Ammon's horn (tissue), 1 donor: Measurements from ENCODE around the gene NUTM2G.
"Not testable (repeated sequence)": the region's sequence is repeated elsewhere in the genome, so short reads cannot be mapped to it uniquely, and the experiment has no call there.

ENCODE experiments used
- DNase-seq: peaks from one replicate; pipeline ENCODE4 v3.0.0-alpha.2; 2016; ENCODE audit warnings: low spot score

The NUTM2G gene

GRCh38 chr9:96928543-96928942, at the start of gene NUTM2G:
TSS of gene NUTM2G (plus strand) at chr9:96928843. CDS start at chr9:96929025, 182 bp downstream.
- DNase-seq = not testable (repeated sequence)

DNA sequence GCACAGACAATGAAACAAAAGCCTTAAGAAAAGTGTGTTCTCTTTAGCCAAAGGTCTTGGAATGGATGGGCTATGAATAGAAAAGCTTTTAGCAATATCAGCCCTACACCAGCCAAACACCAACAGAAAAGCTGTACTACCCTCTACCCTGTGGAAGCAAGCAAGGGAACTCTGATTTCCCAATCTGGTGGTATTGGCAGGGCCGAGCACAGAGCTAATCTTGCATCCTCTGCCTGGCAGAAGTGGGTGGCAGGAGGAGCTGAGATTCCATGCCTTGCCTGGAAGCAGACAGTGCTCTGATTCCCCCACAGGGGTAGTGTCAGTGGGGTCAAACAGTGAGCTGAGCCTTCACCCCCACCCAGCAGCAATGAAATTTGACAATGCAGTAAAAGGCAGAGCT, 44.7 kb upstream of the NUTM2G start:
- no peak for DNase-seq

GRCh38 chr9:96884443-96884842, 44.2 kb upstream of the NUTM2G start:
- no peak for DNase-seq

DNA sequence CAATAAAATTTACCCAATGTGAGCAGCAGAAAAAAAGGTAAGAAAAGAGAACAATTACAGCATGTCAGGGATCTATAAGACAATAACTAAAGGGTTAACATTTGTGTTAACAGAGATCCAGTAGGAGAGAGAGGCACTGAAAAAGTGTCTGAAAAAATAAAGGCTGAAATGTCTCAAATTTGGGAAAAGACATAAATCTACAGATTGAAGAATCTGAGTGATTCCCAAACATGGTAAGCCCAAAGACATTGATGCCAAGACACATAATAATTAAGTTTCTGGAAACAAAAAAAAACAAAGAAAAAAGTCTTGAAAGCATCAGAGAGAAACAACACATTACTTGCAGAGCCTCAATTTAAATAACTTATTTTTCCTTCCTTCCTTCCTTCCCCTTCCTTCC, 43.2 kb upstream of the NUTM2G start:
- DNase-seq = no peak

GRCh38 chr9:96888591-96888990, 40.1 kb upstream of the NUTM2G start:
- DNase-seq = no peak

DNA sequence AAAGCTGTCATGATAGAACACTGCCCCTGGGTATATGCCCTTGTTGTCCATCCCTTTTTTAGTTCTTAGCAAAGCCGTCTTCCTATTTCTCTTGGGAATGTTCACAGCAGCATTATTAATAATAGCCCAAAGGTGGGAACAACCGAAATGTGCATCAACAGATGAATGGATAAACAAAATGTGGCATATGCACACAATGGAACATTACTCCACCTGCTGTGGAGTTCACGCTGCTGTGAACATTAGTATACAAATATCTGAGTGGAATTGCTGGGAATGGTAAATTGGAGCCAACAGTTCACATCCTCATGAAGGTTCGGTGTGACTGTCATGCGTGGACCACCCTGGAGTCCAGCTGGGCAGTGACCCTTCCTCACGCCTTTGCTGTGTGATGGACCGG, 36.5 kb upstream of the NUTM2G start:
- DNase-seq = no peak

DNA sequence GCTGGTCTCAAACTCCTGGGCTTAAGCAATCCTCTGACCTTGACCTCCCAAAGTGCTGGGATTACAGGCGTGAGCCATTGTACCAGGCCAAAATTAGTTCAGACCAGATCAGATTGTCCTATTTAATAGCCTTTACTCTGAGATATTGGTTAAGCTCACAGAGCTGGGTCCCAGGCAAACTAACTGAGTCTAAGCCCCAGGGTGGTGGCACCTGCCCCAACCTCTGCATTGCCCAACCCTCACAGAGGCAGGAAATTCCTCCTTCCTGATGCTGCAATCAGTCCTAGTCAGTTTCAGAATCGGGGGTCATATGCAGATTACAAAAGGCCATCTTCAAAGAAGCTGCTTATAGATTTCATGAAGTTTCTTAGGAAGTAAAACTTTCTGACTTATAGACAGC, 28.6 kb upstream of the NUTM2G start:
- not testable (repeated sequence) for DNase-seq

DNA sequence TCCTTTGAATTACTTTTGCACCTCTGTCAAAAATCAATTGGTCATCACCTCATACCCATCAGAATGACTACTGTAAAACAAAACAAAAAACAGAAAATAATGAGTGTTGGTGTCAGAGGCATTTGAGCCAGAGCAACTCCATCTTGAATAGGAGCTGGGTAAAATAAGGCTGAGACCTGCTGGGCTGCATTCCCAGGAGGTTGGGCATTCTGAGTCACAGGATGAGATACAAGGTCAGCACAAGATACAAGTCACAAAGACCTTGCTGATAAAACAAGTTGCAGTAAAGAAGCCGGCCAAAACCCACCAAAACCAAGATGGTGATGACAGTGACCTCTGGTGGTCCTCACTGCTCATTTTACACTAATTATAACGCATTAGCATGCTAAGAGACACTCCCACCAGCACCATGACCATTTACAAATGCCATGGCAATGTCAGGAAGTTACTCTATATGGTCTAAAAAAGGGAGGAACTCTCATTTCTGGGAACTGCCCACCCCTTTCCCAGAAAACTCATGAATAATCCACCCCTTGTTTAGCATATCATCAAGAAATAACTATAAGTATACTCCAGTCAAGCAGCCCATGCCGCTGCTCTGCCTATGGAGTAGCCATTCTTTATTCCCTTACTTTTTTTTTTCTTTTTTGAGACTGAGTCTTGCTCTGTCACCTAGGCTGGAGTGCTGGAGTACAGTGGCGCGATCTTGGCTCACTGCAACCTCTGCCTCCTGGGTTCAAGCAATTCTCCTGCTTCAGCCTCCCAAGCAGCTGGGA, 23.5 kb upstream of the NUTM2G start:
- DNase-seq = not testable (repeated sequence)

- DNase-seq = not testable (repeated sequence)
Observed at GRCh38 chr9:96908479-96908878, 20.2 kb upstream of the NUTM2G start.

GRCh38 chr9:96915539-96915938, 13.1 kb upstream of the NUTM2G start:
- DNase-seq = not testable (repeated sequence)

GRCh38 chr9:96916531-96916930, 12.1 kb upstream of the NUTM2G start:
- DNase-seq = not testable (repeated sequence)

GRCh38 chr9:96918550-96918949, 10.1 kb upstream of the NUTM2G start:
- not testable (repeated sequence) for DNase-seq

GRCh38 chr9:96920803-96921202, 7.8 kb upstream of the NUTM2G start:
- DNase-seq = not testable (repeated sequence)

GRCh38 chr9:96925587-96925986, 3.1 kb upstream of the NUTM2G start:
- not testable (repeated sequence) for DNase-seq

- not testable (repeated sequence) for DNase-seq
Observed at GRCh38 chr9:96931665-96932064, 3.0 kb downstream of the NUTM2G start.

DNA sequence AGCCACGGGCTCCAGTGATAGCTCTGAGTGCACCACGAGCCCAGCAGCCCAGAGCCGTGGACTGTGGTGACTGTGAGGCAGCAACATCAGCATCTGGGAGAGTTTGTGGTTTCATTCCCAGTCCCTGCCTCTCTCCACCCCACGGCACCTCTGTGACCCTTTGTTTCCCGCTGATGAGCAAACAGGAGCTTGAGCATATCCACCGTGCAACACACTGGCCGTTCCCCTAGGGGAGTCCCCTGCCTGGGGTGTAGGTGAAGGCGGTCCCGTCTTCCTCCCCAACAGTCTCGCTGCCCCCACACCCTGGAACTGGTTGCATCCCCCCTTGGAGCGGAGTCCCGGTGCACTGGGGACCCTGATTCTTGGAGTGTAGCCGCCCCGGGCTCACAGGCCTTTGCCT, 5.5 kb downstream of the NUTM2G start:
- DNase-seq = not testable (repeated sequence)

GRCh38 chr9:96934706-96935105, 6.1 kb downstream of the NUTM2G start:
- DNase-seq = not testable (repeated sequence)

DNA sequence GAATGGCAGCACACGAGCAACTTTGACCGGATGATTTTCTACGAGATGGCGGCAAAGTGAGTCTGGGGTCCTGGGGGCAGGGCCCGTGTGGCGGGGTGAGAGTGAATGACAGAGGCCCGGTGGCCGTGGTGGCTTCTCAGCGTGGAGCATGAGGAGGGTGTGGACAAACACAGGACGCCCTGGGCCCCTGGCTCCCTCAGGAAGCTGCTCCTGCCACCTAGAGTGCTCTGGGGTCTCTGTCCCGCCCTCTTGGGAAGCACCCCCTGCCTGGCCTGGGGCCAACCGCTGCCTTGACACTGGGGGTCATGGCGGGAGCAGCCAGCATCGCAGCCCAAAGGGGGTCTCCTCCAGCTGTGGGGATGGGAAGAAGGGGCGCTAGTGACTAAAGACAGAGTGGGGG, 6.8 kb downstream of the NUTM2G start:
- DNase-seq = not testable (repeated sequence)

- DNase-seq = not testable (repeated sequence)
Observed at GRCh38 chr9:96937442-96937841, 8.8 kb downstream of the NUTM2G start.

DNA sequence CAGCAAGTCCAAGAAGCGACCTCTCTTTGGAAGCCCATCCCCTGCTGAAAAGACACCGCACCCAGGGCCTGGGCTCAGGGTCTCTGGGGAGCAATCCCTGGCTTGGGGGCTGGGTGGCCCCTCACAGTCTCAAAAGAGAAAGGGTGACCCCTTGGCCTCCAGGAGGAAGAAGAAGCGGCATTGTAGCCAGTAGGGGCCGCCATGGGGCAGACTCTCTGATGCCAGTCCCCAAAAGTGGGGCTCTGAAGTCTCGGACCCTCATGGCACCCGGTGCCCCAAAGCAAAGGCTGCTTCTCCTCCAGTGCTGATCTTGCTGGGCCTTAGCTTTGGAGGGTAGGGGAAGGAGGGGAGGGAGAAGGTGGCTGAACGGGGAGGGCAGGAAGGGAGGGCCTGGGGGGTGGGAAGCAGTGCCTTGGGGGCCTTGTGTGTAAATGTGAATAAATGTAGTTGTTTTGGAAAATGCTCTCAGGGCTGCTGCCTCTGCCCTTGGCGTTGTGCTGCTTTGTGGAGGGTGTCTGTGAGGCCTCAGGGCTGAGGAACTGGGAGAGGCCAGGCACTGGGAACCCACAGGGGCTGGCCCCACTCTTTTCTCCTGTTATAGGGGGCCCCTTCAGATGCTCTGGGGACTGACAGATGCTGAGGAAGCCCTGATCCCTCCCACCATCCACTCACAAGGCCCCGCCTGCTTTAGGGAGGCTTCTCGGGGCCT, 10.5 kb downstream of the NUTM2G start:
- DNase-seq = not testable (repeated sequence)

DNA sequence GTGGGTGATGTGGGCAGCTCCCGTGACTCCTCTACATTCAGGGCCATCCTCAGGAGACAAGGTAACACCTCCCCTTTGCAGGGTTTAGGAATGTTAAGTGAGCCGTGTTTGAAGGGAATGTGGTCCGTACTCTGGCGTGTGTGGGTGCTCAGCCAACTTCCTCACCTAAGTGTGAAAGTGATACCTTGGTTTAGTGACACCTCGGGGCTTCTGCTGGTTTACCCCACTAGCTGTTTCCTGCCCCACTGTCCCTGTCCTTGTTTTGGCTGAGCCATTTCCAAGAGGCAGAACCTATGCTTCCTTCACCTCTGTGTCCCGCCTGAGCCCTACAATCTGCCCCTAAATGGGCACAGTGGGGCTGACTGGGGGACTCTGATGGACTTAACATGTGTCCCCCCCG, 12.3 kb downstream of the NUTM2G start:
- not testable (repeated sequence) for DNase-seq

- not testable (repeated sequence) for DNase-seq
Observed at GRCh38 chr9:96941628-96942027, 13.0 kb downstream of the NUTM2G start.

DNA sequence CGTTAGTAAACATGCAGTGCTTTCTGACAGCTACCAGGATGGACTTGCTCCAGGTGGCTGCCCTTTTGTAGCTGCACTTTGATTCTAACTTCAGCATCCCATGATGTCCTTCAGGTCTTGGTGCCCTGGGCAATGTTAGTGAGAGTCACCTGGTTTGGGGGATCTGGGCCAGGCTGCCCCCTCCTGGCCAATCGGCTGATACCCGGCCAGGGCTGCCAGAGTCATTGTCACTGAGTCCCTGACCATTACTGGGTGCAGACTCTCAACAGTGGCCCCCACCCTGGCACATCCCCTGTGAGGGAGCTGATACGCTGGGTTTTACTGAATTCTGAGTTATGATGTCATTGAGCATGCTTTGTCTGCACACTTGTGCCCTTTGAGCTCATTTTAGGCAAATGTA, 13.5 kb downstream of the NUTM2G start:
- DNase-seq = not testable (repeated sequence)
